Ammon's horn (tissue), 1 donor: ENCODE data around the gene DMC1.

Source experiments
- DNase-seq: peaks from one replicate; pipeline ENCODE4 v3.0.0-alpha.2; 2016; ENCODE audit warnings: low spot score

DMC1 gene

GRCh38 chr22:38566726-38567504 is 3.1 kb downstream of the DMC1 start:
- DNase-seq: peak; percentile 33

GRCh38 chr22:38565441-38565840 is 4.5 kb downstream of the DMC1 start:
- DNase-seq: no peak

- DNase-seq: no peak
Observed at GRCh38 chr22:38564669-38565068, 5.3 kb downstream of the DMC1 start.

GRCh38 chr22:38554281-38554680 is 15.7 kb downstream of the DMC1 start:
- DNase-seq: no peak

GRCh38 chr22:38549101-38549894 is 20.7 kb downstream of the DMC1 start:
- DNase-seq: no peak

- DNase-seq: no peak
Observed at GRCh38 chr22:38540701-38541100, 29.3 kb downstream of the DMC1 start.

GRCh38 chr22:38531251-38531938 is 38.6 kb downstream of the DMC1 start:
- DNase-seq: no peak

GRCh38 chr22:38524429-38524828 is 45.6 kb downstream of the DMC1 start:
- no peak for DNase-seq

GRCh38 chr22:38523479-38523878 is 46.5 kb downstream of the DMC1 start:
- DNase-seq: no peak

GRCh38 chr22:38523029-38523428 is 47.0 kb downstream of the DMC1 start:
- DNase-seq: no peak

GRCh38 chr22:38519453-38520250 is 50.3 kb downstream of the DMC1 start:
- DNase-seq: no peak

- DNase-seq: no peak
Observed at GRCh38 chr22:38518620-38519019, 51.4 kb downstream of the DMC1 start.

GRCh38 chr22:38513063-38513462 is 56.9 kb downstream of the DMC1 start:
- no peak for DNase-seq

GRCh38 chr22:38510416-38510970 is 59.5 kb downstream of the DMC1 start:
- DNase-seq: no peak

- peak; percentile 100 for DNase-seq
Observed at GRCh38 chr22:38506118-38506962, 63.6 kb downstream of the DMC1 start, which contains the start of gene DDX17. TSS of gene DDX17 (minus strand) at chr22:38506311.

GRCh38 chr22:38505541-38506117 is 64.4 kb downstream of the DMC1 start:
- peak; percentile 73 for DNase-seq

GRCh38 chr22:38504731-38505540 is 65.0 kb downstream of the DMC1 start:
- no peak for DNase-seq

- DNase-seq: no peak
Observed at GRCh38 chr22:38503021-38503420, 67.0 kb downstream of the DMC1 start.
